ENCODE results near the gene HOXC12.

DNA sequence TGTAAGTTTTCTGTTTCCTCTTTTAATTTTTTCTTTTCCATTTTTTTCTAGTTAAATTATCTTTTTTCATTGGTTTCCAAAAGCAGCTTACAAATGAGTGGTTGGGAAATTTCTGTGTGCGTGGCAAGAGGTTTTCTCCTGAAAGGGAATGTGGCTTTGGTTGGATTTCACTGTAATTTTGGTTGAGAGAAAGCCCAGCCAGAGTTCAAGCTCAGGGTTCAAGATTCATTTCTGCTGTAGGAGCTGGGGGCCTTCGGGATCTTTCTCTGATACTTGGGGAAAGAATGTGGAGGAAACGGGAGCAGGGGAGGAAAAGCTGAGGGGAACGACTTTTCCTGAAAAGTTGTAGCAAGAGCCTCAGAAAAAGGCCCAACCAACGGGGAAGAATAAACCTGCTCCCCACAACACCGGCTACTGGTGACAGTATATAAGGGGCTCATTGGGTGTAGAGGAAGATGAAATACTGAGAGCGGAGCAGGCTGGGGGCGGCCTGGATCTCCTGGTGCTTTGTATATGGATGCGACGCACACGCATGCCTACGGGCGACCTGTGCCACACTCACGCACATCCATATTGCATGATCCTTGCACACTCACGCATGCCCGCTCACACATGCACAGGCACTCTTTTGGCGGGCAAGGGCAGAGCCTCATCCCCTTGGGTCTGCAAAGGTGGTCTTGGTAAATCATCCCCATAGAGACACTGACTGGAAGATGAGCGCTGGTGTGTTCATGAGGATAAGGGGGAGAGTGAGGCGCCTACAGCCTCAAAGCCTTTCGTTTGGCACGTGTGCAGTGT, 32.2 kb downstream of the HOXC12 start:
- TF ChIP-seq, protein P1, sequence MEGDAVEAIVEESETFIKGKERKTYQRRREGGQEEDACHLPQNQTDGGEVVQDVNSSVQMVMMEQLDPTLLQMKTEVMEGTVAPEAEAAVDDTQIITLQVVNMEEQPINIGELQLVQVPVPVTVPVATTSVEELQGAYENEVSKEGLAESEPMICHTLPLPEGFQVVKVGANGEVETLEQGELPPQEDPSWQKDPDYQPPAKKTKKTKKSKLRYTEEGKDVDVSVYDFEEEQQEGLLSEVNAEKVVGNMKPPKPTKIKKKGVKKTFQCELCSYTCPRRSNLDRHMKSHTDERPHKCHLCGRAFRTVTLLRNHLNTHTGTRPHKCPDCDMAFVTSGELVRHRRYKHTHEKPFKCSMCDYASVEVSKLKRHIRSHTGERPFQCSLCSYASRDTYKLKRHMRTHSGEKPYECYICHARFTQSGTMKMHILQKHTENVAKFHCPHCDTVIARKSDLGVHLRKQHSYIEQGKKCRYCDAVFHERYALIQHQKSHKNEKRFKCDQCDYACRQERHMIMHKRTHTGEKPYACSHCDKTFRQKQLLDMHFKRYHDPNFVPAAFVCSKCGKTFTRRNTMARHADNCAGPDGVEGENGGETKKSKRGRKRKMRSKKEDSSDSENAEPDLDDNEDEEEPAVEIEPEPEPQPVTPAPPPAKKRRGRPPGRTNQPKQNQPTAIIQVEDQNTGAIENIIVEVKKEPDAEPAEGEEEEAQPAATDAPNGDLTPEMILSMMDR (IDR thresholded peaks at IDR 0.05) = no peak
- no peak for TF ChIP-seq POLR2AphosphoS5 (IDR thresholded peaks at IDR 0.05; ENCODE audit: low read depth, low read length)

All from Panc1 (cell line).